ENCODE measurements around the gene SKIDA1. TPM values are rescaled to one million over a fixed set of nuclear protein-coding genes. Genes with fewer than 3 reads are reported as not detected.
A peak's percentile ranks its signal among the peaks of the same experiment; 100 is the strongest.
"Not testable (repeated sequence)": the region's sequence is repeated elsewhere in the genome, so short reads cannot be mapped to it uniquely, and the experiment has no call there.

SKIDA1 gene
- total RNA-seq (2022) (0.40 TPM in 1 of 2 replicates, not detected in the other), Bru-seq, nascent RNA (percentile 10 among the genes with signal in this experiment), BruChase-seq, experiment 1, labeled RNA remaining after a 6-hour chase (percentile 6 among the genes with signal in this experiment), BruChase-seq, experiment 2, labeled RNA remaining after a 2-hour chase (percentile 14 among the genes with signal in this experiment)
- long read RNA-seq = 0 reads

- Mint-ChIP-seq H3K4me1 (ENCODE audit: low read depth, unreplicated experiment) (no peaks in the 10 kb centered on the region), H3K4me3 (ENCODE audit: low read depth, unreplicated experiment) (peak within 1 kb of the TSS; percentile 76), H3K27ac (ENCODE audit: unreplicated experiment) (peak within 1 kb of the TSS; percentile 70), H3K36me3 (ENCODE audit: insufficient read depth, unreplicated experiment) (peaks cover 28% of the 10 kb centered on the region), H3K27me3 (ENCODE audit: unreplicated experiment) (peaks cover 14% of the 10 kb centered on the region), H3K9me3 (ENCODE audit: low read depth, unreplicated experiment) (no peaks in the 10 kb centered on the region)
- DNase-seq = peak; percentile 72
- BruUV-seq (replicated peaks) = no TSS peak
- intact Hi-C loops (cut with micrococcal nuclease; ENCODE audit: unreplicated experiment) = no loop called here
- CTCF ChIA-PET = interaction anchor here (1.1 to 1.2 kb wide), 2 partner anchors 9 to 29 kb away, joined by 5 to 11 read pairs; no protein-coding TSS in a partner anchor
- TF ChIP-seq CTCF (IDR thresholded peaks at IDR 0.05; ENCODE audit: unreplicated experiment) = no peak
Observed at GRCh38 chr10:21525367-21526187, at the start of gene SKIDA1. SKIDA1 (minus strand) TSS chr10:21525682; CDS start chr10:21517822, 7,860 bp downstream.

GRCh38 chr10:21574514-21574913 is 49.0 kb upstream of the SKIDA1 start:
- CTCF ChIA-PET = interaction anchor here (0.8 kb wide), 1 partner anchor 14 kb away, joined by 4 read pairs; no protein-coding TSS in a partner anchor
- Mint-ChIP-seq H3K36me3 (ENCODE audit: insufficient read depth, unreplicated experiment) (peaks cover 16% of the 10 kb centered on the region), H3K4me1 (ENCODE audit: low read depth, unreplicated experiment) (peaks cover 14% of the 10 kb centered on the region)
- H3K4me3 Mint-ChIP-seq (ENCODE audit: low read depth, unreplicated experiment); intact Hi-C loops (cut with micrococcal nuclease; ENCODE audit: unreplicated experiment); BruUV-seq (replicated peaks); H3K27me3 Mint-ChIP-seq (ENCODE audit: unreplicated experiment); H3K9me3 Mint-ChIP-seq (ENCODE audit: low read depth, unreplicated experiment); DNase-seq; H3K27ac Mint-ChIP-seq (ENCODE audit: unreplicated experiment): not testable (repeated sequence)

- CTCF ChIA-PET = no interaction called here
- no TSS peak for BruUV-seq (replicated peaks)
- no peak for TF ChIP-seq CTCF (IDR thresholded peaks at IDR 0.05; ENCODE audit: unreplicated experiment)
- H3K9me3 Mint-ChIP-seq (ENCODE audit: low read depth, unreplicated experiment) = no peaks in the 10 kb centered on the region
- H3K36me3 Mint-ChIP-seq (ENCODE audit: insufficient read depth, unreplicated experiment) = peaks cover 21% of the 10 kb centered on the region
- intact Hi-C loops (cut with micrococcal nuclease; ENCODE audit: unreplicated experiment) = no loop called here
- H3K4me1 Mint-ChIP-seq (ENCODE audit: low read depth, unreplicated experiment) = peaks cover 14% of the 10 kb centered on the region
- H3K27me3 Mint-ChIP-seq (ENCODE audit: unreplicated experiment) = no peaks in the 10 kb centered on the region
- no peak overlapping the region for H3K4me3 Mint-ChIP-seq (ENCODE audit: low read depth, unreplicated experiment)
- no peak overlapping the region for H3K27ac Mint-ChIP-seq (ENCODE audit: unreplicated experiment)
- DNase-seq = no peak
Observed at GRCh38 chr10:21572578-21572977, 47.1 kb upstream of the SKIDA1 start.

GRCh38 chr10:21570761-21571521 is 45.5 kb upstream of the SKIDA1 start:
- H3K9me3 Mint-ChIP-seq (ENCODE audit: low read depth, unreplicated experiment) = no peaks in the 10 kb centered on the region
- H3K27ac Mint-ChIP-seq (ENCODE audit: unreplicated experiment) = peak overlapping the region; percentile 19
- H3K27me3 Mint-ChIP-seq (ENCODE audit: unreplicated experiment) = no peaks in the 10 kb centered on the region
- intact Hi-C loops (cut with micrococcal nuclease; ENCODE audit: unreplicated experiment) = no loop called here
- H3K4me3 Mint-ChIP-seq (ENCODE audit: low read depth, unreplicated experiment) = no peak overlapping the region
- TF ChIP-seq CTCF (IDR thresholded peaks at IDR 0.05; ENCODE audit: unreplicated experiment) = no peak
- peaks cover 20% of the 10 kb centered on the region for H3K36me3 Mint-ChIP-seq (ENCODE audit: insufficient read depth, unreplicated experiment)
- CTCF ChIA-PET = no interaction called here
- no peak for DNase-seq
- BruUV-seq (replicated peaks) = no TSS peak
- H3K4me1 Mint-ChIP-seq (ENCODE audit: low read depth, unreplicated experiment) = peaks cover 14% of the 10 kb centered on the region

GRCh38 chr10:21558984-21559383 is 33.5 kb upstream of the SKIDA1 start:
- H3K27me3 Mint-ChIP-seq (ENCODE audit: unreplicated experiment); BruUV-seq (replicated peaks); intact Hi-C loops (cut with micrococcal nuclease; ENCODE audit: unreplicated experiment); H3K27ac Mint-ChIP-seq (ENCODE audit: unreplicated experiment); H3K4me3 Mint-ChIP-seq (ENCODE audit: low read depth, unreplicated experiment); H3K9me3 Mint-ChIP-seq (ENCODE audit: low read depth, unreplicated experiment); CTCF ChIA-PET; DNase-seq; H3K4me1 Mint-ChIP-seq (ENCODE audit: low read depth, unreplicated experiment): not testable (repeated sequence)
- H3K36me3 Mint-ChIP-seq (ENCODE audit: insufficient read depth, unreplicated experiment) = peaks cover 41% of the 10 kb centered on the region

All from Calu3 (cell line).